GM19397 (cell line): ENCODE measurements around the gene STAB2.

Experiments used
- ATAC-seq: cut with Tn5 transposase; IDR thresholded peaks from one replicate; pipeline ENCODE4 v1.9.1; 2021; ENCODE audit warnings: mild to moderate bottlenecking, moderate library complexity; ENCODE audit not compliant: unreplicated experiment

Gene STAB2

GRCh38 chr12:103690426-103690825, 103.4 kb downstream of the STAB2 start:
- ATAC-seq: no peak

GRCh38 chr12:103691063-103691462, 104.0 kb downstream of the STAB2 start:
- no peak for ATAC-seq

DNA sequence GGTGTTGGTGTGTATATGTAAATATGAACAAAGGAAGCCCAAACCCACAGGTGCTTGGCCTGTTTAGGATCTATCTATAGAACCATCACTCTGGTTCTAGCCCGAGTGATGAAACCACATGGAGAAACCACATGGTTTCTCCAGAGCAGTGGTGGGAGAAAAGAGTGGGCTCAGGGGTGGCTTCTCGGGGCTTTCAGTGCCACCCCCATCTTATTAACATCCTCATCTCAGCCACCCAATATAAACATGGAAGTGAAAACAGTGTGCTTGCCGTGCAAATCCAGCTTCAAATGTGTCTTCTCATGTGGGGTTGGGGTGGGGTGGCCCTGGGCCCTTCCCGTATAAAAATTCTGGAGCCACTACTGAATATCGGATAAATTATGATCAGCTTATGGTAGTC, 109.0 kb downstream of the STAB2 start:
- ATAC-seq: no peak

DNA sequence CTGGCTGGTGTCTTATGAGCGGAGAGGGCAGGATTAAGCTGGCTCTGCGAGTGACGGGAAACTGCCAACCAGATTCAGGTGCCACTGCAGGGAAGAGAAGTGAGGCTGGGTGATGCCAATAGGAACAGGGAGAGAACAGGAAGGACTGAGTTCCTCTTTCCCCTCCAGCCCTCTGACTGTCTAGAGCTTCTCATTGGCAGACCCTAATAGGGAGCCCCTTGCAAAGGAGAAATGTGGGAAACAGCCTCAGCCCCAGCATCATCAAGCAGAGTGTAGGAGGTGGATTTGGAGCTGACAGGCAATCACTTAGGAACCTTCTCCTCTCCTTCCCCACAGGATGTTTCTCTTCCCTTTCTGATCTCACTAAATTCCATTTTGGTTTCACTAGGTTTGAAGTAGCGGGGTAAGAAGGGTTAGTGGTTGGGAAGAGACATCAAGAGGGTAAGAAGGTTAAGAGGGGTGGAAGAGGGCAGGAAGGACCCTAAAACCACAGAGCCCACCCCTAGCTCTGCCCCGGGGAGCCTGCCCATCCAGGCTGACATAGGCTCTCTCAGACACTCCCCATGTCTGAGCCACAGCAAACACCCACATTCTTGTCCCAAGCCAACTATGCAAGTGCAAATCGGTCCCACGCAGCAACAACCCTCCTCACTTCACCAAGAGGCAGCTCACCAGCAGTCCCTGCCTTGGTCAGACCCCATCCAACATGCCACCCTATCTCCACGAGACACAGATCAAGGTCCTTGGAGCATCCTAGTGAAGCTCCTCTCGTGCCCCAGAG, 111.1 kb downstream of the STAB2 start:
- ATAC-seq: no peak

DNA sequence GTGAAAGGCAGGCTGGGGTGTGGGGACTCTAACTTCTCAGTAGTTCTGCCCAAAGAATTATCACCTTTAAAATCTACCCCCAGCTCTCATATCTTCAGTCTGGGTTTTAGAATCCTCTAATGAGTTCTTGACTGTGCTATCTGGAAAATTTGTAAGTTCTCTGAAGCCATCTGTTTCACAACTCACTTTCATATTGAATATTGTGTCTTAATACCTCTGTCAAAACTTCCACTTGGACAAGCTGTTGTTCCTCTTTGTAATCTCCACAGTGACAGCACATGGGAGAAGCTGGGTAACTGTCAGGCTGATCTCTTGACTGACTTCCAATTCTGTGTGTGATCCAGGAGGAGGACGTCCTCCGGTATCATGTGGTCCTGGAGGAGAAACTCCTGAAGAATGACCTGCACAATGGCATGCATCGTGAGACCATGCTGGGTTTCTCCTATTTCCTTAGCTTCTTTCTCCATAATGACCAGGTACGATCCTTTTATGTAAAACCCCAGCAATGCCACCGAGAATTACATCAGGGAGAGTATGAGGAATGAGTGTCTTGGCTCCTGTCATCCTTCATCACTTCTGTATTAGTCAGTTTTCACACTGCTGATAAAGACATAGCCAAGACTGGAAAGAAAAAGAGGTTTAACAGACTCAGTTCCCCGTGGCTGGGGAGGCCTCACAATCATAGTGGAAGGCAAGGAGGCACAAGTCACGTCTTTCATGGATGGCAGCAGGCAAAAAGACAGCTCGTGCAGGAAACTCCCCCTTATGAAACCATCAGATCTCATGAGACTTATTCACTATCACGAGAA, 111.9 kb downstream of the STAB2 start:
- no peak for ATAC-seq

DNA sequence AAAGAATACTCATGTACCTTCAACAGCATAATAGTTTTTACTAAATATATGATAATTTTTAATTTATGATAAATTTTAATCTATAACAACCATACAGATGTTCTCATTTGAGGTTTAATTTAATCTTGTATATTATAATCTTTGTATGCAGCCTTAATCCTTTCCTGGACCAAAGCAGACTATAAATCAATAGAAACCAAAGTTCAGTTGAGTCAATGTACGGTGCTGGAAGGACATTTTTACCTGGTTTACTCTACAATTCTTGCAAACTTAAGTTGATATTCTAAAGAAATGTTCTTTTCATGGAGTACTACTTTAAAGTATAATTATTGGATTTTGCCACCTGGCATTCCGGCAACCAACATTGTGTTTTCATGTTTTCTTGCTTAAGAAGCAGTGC, 118.0 kb downstream of the STAB2 start:
- ATAC-seq: no peak

GRCh38 chr12:103705927-103706326, 118.9 kb downstream of the STAB2 start:
- ATAC-seq: no peak

GRCh38 chr12:103707446-103707845, 120.4 kb downstream of the STAB2 start:
- ATAC-seq: no peak

DNA sequence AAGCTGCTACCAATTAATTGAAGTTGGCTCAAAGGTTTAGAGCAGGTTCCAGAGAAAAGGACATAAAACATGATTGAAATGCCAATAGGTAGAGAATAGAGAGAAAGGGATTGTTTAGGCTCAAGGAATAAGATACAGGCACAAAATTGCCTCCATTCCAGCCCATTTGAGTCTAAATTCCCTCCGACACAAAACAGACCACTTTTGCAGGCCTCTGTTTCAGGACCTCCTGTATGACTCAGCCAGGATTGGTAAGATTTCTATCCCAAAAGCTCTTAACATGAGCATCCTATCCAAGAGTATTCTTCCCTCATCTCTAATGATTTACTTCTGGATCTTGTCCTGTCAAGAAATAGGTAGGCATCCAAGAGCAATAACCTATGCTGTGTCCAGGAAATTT, 123.5 kb downstream of the STAB2 start:
- no peak for ATAC-seq

- ATAC-seq: no peak
Measured at GRCh38 chr12:103712216-103712615, 125.1 kb downstream of the STAB2 start.

GRCh38 chr12:103715494-103715893, 128.4 kb downstream of the STAB2 start:
- ATAC-seq: no peak

GRCh38 chr12:103716517-103717196, 129.6 kb downstream of the STAB2 start:
- ATAC-seq: no peak

- ATAC-seq: no peak
Measured at GRCh38 chr12:103725398-103725797, 138.3 kb downstream of the STAB2 start.

- no peak for ATAC-seq
Measured at GRCh38 chr12:103727638-103728037, 140.6 kb downstream of the STAB2 start.

GRCh38 chr12:103728323-103728722, 141.2 kb downstream of the STAB2 start:
- ATAC-seq: no peak

GRCh38 chr12:103729499-103729898, 142.4 kb downstream of the STAB2 start:
- ATAC-seq: no peak

DNA sequence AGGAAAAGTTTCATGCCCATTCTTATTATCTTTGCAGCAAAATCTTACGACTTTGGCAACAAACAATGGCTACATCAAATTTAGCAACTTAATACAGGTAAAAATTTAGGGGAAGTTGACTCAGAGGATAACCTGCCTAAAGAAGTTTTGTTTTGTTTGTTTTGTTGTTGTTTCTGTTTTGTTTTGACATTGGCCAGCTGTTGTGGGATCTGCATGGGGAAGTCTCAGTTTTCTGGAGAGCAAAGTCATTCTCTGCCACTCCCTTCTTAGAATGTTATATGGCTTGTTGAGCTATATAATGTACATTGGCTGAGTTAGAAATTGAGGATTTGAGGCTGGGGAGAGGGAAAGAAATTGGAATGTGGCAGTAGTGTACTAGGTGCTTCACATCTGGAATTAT, 144.5 kb downstream of the STAB2 start:
- ATAC-seq: no peak

- no peak for ATAC-seq
Measured at GRCh38 chr12:103734863-103735262, 147.8 kb downstream of the STAB2 start.

- no peak for ATAC-seq
Measured at GRCh38 chr12:103735291-103735690, 148.2 kb downstream of the STAB2 start.

GRCh38 chr12:103736572-103736971, 149.5 kb downstream of the STAB2 start:
- no peak for ATAC-seq

- no peak for ATAC-seq
Measured at GRCh38 chr12:103737881-103738280, 150.8 kb downstream of the STAB2 start.
